SU-DHL-6 (cell line): ENCODE measurements around the gene CD52.

Source experiments
- H2AFZ ChIP-seq: fragments of 200-600 bp; sonication (generic); 2 replicates; pipeline ENCODE4 v1.6.1; 2014; ENCODE audit warnings: low read depth, mild to moderate bottlenecking, moderate library complexity, mixed read lengths, antibody characterized with exemption, low read length; ENCODE audit not compliant: severe bottlenecking
- H3F3A ChIP-seq: fragments of 200-600 bp; shearing (Covaris generic); 2 replicates; pipeline ENCODE4 v1.6.0; 2016; ENCODE audit warnings: antibody characterized with exemption, mild to moderate bottlenecking; ENCODE audit not compliant: insufficient read depth
- H3K27ac ChIP-seq: fragments of 200-600 bp; sonication (generic); 2 replicates; pipeline ENCODE4 v1.5.1; 2016; ENCODE audit warnings: low read depth, mild to moderate bottlenecking, low read length, moderate library complexity, mixed read lengths
- H3K27me3 ChIP-seq: fragments of 200-600 bp; sonication (generic), shearing (Covaris generic); 2 replicates; pipeline ENCODE4 v1.6.0; 2014; ENCODE audit warnings: mild to moderate bottlenecking, low read length
- H3K36me3 ChIP-seq: fragments of 200-600 bp; sonication (generic); 2 replicates; pipeline ENCODE4 v1.6.1; 2014; ENCODE audit warnings: mild to moderate bottlenecking, low read length, mixed read lengths
- H3K4me2 ChIP-seq: fragments of 300-600, 200-600 bp; shearing (Covaris generic), sonication (generic); 2 replicates; pipeline ENCODE4 v1.6.0; 2014; ENCODE audit warnings: low read length, low read depth, mild to moderate bottlenecking; ENCODE audit not compliant: poor library complexity, severe bottlenecking
- H3K4me3 ChIP-seq: fragments of 200-600 bp; sonication (generic); 2 replicates; pipeline ENCODE4 v1.5.1; 2014; ENCODE audit warnings: antibody characterized with exemption, low read length, mild to moderate bottlenecking, mixed read lengths; ENCODE audit not compliant: insufficient read depth, poor library complexity, severe bottlenecking
- H3K79me2 ChIP-seq: fragments of 200-600 bp; sonication (generic); 2 replicates; pipeline ENCODE4 v1.6.1; 2014; ENCODE audit warnings: mild to moderate bottlenecking, low read length, moderate library complexity; ENCODE audit not compliant: insufficient read depth
- H3K9ac ChIP-seq: fragments of 200-600 bp; sonication (generic); 2 replicates; pipeline ENCODE4 v1.7.0; 2014; ENCODE audit warnings: mild to moderate bottlenecking, low read length
- H3K9me2 ChIP-seq: fragments of 200-600 bp; sonication (generic); replicated peaks from 2 replicates; pipeline ENCODE4 v1.6.1; 2014; ENCODE audit warnings: low read length; ENCODE audit not compliant: insufficient read depth
- H3K9me3 ChIP-seq: fragments of 200-600 bp; sonication (generic); 2 replicates; pipeline ENCODE4 v1.6.1; 2014; ENCODE audit warnings: low read length, mixed read lengths; ENCODE audit not compliant: insufficient read depth
- H4K20me1 ChIP-seq: fragments of 200-600 bp; sonication (generic); 2 replicates; pipeline ENCODE4 v1.6.1; 2014; ENCODE audit warnings: low read depth, mild to moderate bottlenecking, antibody characterized with exemption, low read length, moderate library complexity, mixed read lengths
- EZH2phosphoT487 ChIP-seq: fragments of 200-600 bp; sonication (generic), shearing (Covaris generic); conservative IDR thresholded peaks from 2 replicates; pipeline ENCODE4 v1.6.1; 2018; ENCODE audit warnings: mild to moderate bottlenecking, antibody characterized with exemption, low read length, moderate library complexity, mixed read lengths
- TF ChIP-seq, protein P1 (sequence below): fragments of 200-600 bp; sonication (generic); IDR thresholded peaks from one replicate; pipeline ENCODE4 v1.5.1; 2017; ENCODE audit warnings: antibody characterized with exemption, mild to moderate bottlenecking, low read length, moderate library complexity; ENCODE audit not compliant: insufficient read depth, poor library complexity, severe bottlenecking

Gene CD52

GRCh38 chr1:26322042-26322331, 4.2 kb downstream of the CD52 start:
- Histone ChIP-seq H4K20me1 (no peaks in the 10 kb centered on the region), H3F3A (peaks cover 38% of the 10 kb centered on the region), H3K9ac (0 out of 2 replicates have a peak overlapping the region, but pooled peaks have one; percentile 1), H3K9me3 (no peaks in the 10 kb centered on the region), H3K27me3 (no peaks in the 10 kb centered on the region), H3K9me2 (no peaks in the 10 kb centered on the region), H3K4me3 (no peak overlapping the region), H3K36me3 (peaks cover 4% of the 10 kb centered on the region; the same call in 1 of the 2 replicates), H2AFZ (no peak overlapping the region), H3K27ac (no peak overlapping the region), H3K4me2 (no peak overlapping the region), H3K79me2 (peaks cover 19% of the 10 kb centered on the region)
- TF ChIP-seq EZH2phosphoT487 = no peak
- TF ChIP-seq, protein P1, sequence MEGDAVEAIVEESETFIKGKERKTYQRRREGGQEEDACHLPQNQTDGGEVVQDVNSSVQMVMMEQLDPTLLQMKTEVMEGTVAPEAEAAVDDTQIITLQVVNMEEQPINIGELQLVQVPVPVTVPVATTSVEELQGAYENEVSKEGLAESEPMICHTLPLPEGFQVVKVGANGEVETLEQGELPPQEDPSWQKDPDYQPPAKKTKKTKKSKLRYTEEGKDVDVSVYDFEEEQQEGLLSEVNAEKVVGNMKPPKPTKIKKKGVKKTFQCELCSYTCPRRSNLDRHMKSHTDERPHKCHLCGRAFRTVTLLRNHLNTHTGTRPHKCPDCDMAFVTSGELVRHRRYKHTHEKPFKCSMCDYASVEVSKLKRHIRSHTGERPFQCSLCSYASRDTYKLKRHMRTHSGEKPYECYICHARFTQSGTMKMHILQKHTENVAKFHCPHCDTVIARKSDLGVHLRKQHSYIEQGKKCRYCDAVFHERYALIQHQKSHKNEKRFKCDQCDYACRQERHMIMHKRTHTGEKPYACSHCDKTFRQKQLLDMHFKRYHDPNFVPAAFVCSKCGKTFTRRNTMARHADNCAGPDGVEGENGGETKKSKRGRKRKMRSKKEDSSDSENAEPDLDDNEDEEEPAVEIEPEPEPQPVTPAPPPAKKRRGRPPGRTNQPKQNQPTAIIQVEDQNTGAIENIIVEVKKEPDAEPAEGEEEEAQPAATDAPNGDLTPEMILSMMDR = no peak

DNA sequence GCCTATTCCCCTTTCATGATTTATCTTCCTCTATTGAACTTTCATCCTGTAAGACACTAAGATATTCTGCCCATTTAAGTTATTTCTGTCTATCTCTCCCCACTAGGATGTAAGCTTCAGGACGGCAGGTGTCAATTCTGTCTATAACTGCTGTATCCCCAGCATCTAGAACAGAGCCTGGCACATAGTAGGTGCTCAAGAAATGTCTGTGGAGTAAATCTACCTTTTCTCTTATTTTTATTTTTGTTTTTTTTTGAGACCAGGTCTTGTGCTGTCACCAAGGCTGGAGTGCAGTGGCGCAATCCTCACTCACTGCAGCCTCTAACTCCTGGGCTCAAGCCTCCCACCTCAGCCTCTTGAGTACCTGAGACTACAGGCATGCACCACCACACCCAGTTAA, 5.6 kb downstream of the CD52 start:
- Histone ChIP-seq H3K9ac (no peak overlapping the region), H3K9me3 (no peaks in the 10 kb centered on the region), H3K9me2 (no peaks in the 10 kb centered on the region), H2AFZ (no peak overlapping the region), H3K27ac (no peak overlapping the region), H3K36me3 (peaks cover 4% of the 10 kb centered on the region; the same call in 1 of the 2 replicates), H3K79me2 (peaks cover 6% of the 10 kb centered on the region), H4K20me1 (no peaks in the 10 kb centered on the region), H3K4me2 (no peak overlapping the region), H3F3A (peaks cover 25% of the 10 kb centered on the region), H3K4me3 (no peak overlapping the region), H3K27me3 (no peaks in the 10 kb centered on the region)
- TF ChIP-seq EZH2phosphoT487 = no peak
- TF ChIP-seq, protein P1 = no peak

DNA sequence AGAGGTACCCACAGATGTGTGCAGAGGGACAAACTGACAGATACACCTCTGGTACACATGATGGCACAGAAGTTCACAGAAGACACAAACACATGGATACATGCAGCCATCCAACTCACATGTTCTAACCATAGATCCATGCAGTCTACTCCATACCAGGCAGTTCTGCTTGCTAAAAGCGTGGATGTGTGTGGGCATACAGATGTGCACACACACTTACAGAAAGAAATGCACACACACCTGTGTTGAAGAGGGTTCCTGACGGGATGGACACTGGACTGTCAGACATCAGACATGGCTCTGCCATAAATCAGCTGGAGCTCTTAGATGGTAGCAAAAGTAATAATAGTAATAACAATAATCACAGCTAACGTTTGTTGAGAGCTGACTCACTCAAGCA, 6.8 kb downstream of the CD52 start:
- Histone ChIP-seq H3K27ac (no peak overlapping the region), H3F3A (peaks cover 19% of the 10 kb centered on the region), H3K4me2 (no peak overlapping the region), H3K27me3 (no peaks in the 10 kb centered on the region), H3K36me3 (peaks cover 4% of the 10 kb centered on the region; the same call in 1 of the 2 replicates), H3K79me2 (no peaks in the 10 kb centered on the region), H3K9me2 (no peaks in the 10 kb centered on the region), H2AFZ (no peak overlapping the region), H3K9ac (no peak overlapping the region), H3K9me3 (no peaks in the 10 kb centered on the region), H4K20me1 (no peaks in the 10 kb centered on the region), H3K4me3 (no peak overlapping the region)
- no peak for TF ChIP-seq EZH2phosphoT487
- TF ChIP-seq, protein P1 = no peak
